ENCODE measurements around the gene ATP8A2. TPM values are rescaled to one million over a fixed set of nuclear protein-coding genes. Genes with fewer than 3 reads are reported as not detected.
"Not testable (repeated sequence)": the region's sequence is repeated elsewhere in the genome, so short reads cannot be mapped to it uniquely, and the experiment has no call there.

Gene ATP8A2
- total and polyA plus RNA-seq, 2 of the 4 experiments (the other 2 are of a cell fraction), result 0.02 to 0.18 TPM

- H3K14ac ChIP-seq (replicated peaks; ENCODE audit: low read depth, low read length); H3K4ac ChIP-seq (ENCODE audit: low read depth, low read length); H4K20me1 ChIP-seq (ENCODE audit: insufficient read depth, low read length); H3K23ac ChIP-seq (ENCODE audit: low read depth, low read length); H4K91ac ChIP-seq (ENCODE audit: insufficient read depth, low read depth, low read length); BruUV-seq (replicated peaks); dilution Hi-C loops (cut with HindIII; ENCODE audit: low sequenced_read_pairs, unreplicated experiment); DNase-seq; H3K4me2 ChIP-seq (ENCODE audit: low read depth, low read length); H3K27me3 ChIP-seq (ENCODE audit: control insufficient read depth, insufficient read depth, low read length); H3K9ac ChIP-seq (ENCODE audit: low read depth, low read length); H2AK5ac ChIP-seq (ENCODE audit: low read depth, low read length); H2BK15ac ChIP-seq (ENCODE audit: low read depth, low read length); CTCF ChIA-PET; H2AFZ ChIP-seq (replicated peaks; ENCODE audit: low read length, poor library complexity); H2BK5ac ChIP-seq (ENCODE audit: low read depth, low read length, poor library complexity, severe bottlenecking); H4K8ac ChIP-seq (ENCODE audit: low read depth in 2 of 2, low read length in 2 of 2); H3K79me1 ChIP-seq (ENCODE audit: low read depth in 1 of 2, low read length in 2 of 2); H3K4me3 ChIP-seq (ENCODE audit: insufficient read depth, low read depth, low read length); H2AK9ac ChIP-seq (replicated peaks; ENCODE audit: low read depth, low read length, poor library complexity); H3K9me1 ChIP-seq (ENCODE audit: insufficient read depth, low read length); H3K36me3 ChIP-seq (ENCODE audit: control insufficient read depth, insufficient read depth, low read length); H3K56ac ChIP-seq (ENCODE audit: extremely low read depth, insufficient read depth, low read length); H3K4me1 ChIP-seq (ENCODE audit: control insufficient read depth, insufficient read depth, low read length); H3K9me3 ChIP-seq (ENCODE audit: control insufficient read depth, insufficient read depth, low read length); H4K5ac ChIP-seq (ENCODE audit: low read depth, low read length); in situ Hi-C loops (cut with MboI; ENCODE audit: low sequenced_read_pairs); H3K18ac ChIP-seq (ENCODE audit: low read depth, low read length); H2BK20ac ChIP-seq (ENCODE audit: low read depth, low read length); ATAC-seq (ENCODE audit: low read depth); intact Hi-C loops (cut with micrococcal nuclease); POLR2A ChIA-PET (ENCODE audit: unreplicated experiment); H3K27ac ChIP-seq (ENCODE audit: insufficient read depth, low read length); H2BK120ac ChIP-seq (ENCODE audit: low read depth, low read length): not testable (repeated sequence)
- WGBS, 2 experiments (ENCODE audit: extremely low coverage in 2 of 2, insufficient read length in 1 of 2), result no CpG with 5 or more reads among the region's 5 CpGs
Measured at GRCh38 chr13:25954080-25954479, 582.3 kb downstream of the ATP8A2 start.

GRCh38 chr13:25954943-25955342 is 583.2 kb downstream of the ATP8A2 start:
- H4K5ac ChIP-seq (ENCODE audit: low read depth, low read length); BruUV-seq (replicated peaks); H3K27me3 ChIP-seq (ENCODE audit: control insufficient read depth, insufficient read depth, low read length); H2AFZ ChIP-seq (replicated peaks; ENCODE audit: low read length, poor library complexity); H4K8ac ChIP-seq (ENCODE audit: low read depth in 2 of 2, low read length in 2 of 2); H3K4me1 ChIP-seq (ENCODE audit: control insufficient read depth, insufficient read depth, low read length); H4K20me1 ChIP-seq (ENCODE audit: insufficient read depth, low read length); H3K79me1 ChIP-seq (ENCODE audit: low read depth in 1 of 2, low read length in 2 of 2); H3K9me3 ChIP-seq (ENCODE audit: control insufficient read depth, insufficient read depth, low read length); CTCF ChIA-PET; H3K4ac ChIP-seq (ENCODE audit: low read depth, low read length); H3K36me3 ChIP-seq (ENCODE audit: control insufficient read depth, insufficient read depth, low read length); H2BK120ac ChIP-seq (ENCODE audit: low read depth, low read length); H4K91ac ChIP-seq (ENCODE audit: insufficient read depth, low read depth, low read length); DNase-seq; H3K23ac ChIP-seq (ENCODE audit: low read depth, low read length); H2BK15ac ChIP-seq (ENCODE audit: low read depth, low read length); dilution Hi-C loops (cut with HindIII; ENCODE audit: low sequenced_read_pairs, unreplicated experiment); H2AK5ac ChIP-seq (ENCODE audit: low read depth, low read length); H3K14ac ChIP-seq (replicated peaks; ENCODE audit: low read depth, low read length); H3K4me3 ChIP-seq (ENCODE audit: insufficient read depth, low read depth, low read length); H3K4me2 ChIP-seq (ENCODE audit: low read depth, low read length); H3K9me1 ChIP-seq (ENCODE audit: insufficient read depth, low read length); intact Hi-C loops (cut with micrococcal nuclease); in situ Hi-C loops (cut with MboI; ENCODE audit: low sequenced_read_pairs); H2AK9ac ChIP-seq (replicated peaks; ENCODE audit: low read depth, low read length, poor library complexity); ATAC-seq (ENCODE audit: low read depth); H3K56ac ChIP-seq (ENCODE audit: extremely low read depth, insufficient read depth, low read length); H3K27ac ChIP-seq (ENCODE audit: insufficient read depth, low read length); POLR2A ChIA-PET (ENCODE audit: unreplicated experiment); H2BK5ac ChIP-seq (ENCODE audit: low read depth, low read length, poor library complexity, severe bottlenecking); H2BK20ac ChIP-seq (ENCODE audit: low read depth, low read length); H3K9ac ChIP-seq (ENCODE audit: low read depth, low read length); H3K18ac ChIP-seq (ENCODE audit: low read depth, low read length): not testable (repeated sequence)
- no CpG with 5 or more reads among the region's 1 CpG for WGBS, 2 experiments (ENCODE audit: extremely low coverage in 2 of 2, insufficient read length in 1 of 2)
